Measurements from ENCODE around the gene ELAVL3. TPM values are rescaled to one million over a fixed set of nuclear protein-coding genes. Genes with fewer than 3 reads are reported as not detected.

ELAVL3 gene
- total and polyA plus RNA-seq, 3 experiments from 2014 or later: not detected

DNA sequence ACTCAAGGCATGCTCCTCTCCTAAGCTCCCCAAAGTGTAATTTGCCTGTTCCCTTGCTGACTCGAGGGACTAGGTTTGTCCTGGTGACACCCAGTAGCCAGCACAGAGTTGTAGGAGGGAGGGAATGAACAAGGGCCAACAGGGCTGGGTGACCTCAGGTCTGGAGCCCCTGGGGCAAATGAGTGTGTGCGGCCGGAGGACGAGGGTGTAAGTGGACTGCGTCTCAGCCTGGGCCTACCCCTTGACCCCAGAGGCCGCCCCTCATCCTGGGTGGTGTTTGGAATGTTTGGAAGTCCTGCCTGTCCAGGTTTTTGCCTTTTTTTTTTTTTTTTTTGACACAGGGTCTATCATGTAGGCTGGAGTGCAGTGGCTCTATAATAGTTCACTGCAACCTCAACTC, 26.1 kb upstream of the ELAVL3 start:
- ChIA-PET CTCF (interaction anchor here (1.3 kb wide), 1 partner anchor 126 kb away, joined by 6 read pairs; no protein-coding TSS in a partner anchor), POLR2A (no interaction called here)
- Mint-ChIP-seq H3K36me3 (peaks cover 0 to 25% (median 6%) of the 10 kb centered on the region in 3 donors), H3K9me3 (no peaks in the 10 kb centered on the region), H3K27ac (peak overlapping the region in 3 of 8 donors; percentile 46 to 93 (median 72)), H3K27me3 (no peaks in the 10 kb centered on the region), H3K4me1 (peaks cover 10 to 18% (median 13%) of the 10 kb centered on the region in 3 donors), H3K4me3 (peak overlapping the region; percentile 27 to 93 (median 69))
- H3K27me3 ChIP-seq (ENCODE audit: insufficient read depth, low read length, poor library complexity, severe bottlenecking): no peaks in the 10 kb centered on the region
- H3K9me3 ChIP-seq (ENCODE audit: low read length): no peaks in the 10 kb centered on the region
- H3K4me1 ChIP-seq (ENCODE audit: insufficient read depth, low read length): peaks cover 11% of the 10 kb centered on the region
- H3K27ac ChIP-seq (ENCODE audit: low read depth, low read length): peak overlapping the region; percentile 31
- H3K36me3 ChIP-seq (ENCODE audit: insufficient read depth, low read length): no peaks in the 10 kb centered on the region
- DNase-seq: no peak
- no peak overlapping the region for H3K4me3 ChIP-seq (ENCODE audit: low read length)

DNA sequence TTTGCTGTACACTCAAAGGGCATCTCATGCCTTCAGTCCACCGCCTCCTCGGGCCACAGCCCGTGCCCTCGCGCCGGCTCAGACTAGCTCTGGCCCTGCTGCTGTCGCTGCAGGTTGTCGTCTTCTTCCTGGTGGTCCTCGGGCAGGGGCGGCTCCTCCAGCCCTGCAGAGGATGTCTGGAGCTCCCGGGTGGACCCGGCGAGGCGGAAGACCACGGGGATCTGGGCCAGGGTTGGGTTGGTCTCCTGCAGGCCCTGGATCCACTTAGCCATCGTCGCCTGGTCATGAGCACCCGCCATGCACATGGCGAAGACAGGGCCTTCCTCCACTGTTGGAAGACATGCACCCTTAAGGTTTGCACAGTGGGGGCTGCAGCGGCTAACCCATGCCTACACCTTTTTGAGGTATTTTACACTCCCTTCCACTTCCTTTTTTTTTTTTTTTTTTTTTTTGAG, 25.3 kb upstream of the ELAVL3 start:
- H3K27me3 Mint-ChIP-seq: no peaks in the 10 kb centered on the region
- peak overlapping the region; percentile 86 to 99 (median 90) for H3K4me3 Mint-ChIP-seq
- peaks cover 10 to 18% (median 13%) of the 10 kb centered on the region in 3 donors for H3K4me1 Mint-ChIP-seq
- Histone ChIP-seq H3K9me3 (ENCODE audit: low read length) (no peaks in the 10 kb centered on the region), H3K27me3 (ENCODE audit: insufficient read depth, low read length, poor library complexity, severe bottlenecking) (no peaks in the 10 kb centered on the region), H3K4me1 (ENCODE audit: insufficient read depth, low read length) (peaks cover 11% of the 10 kb centered on the region), H3K27ac (ENCODE audit: low read depth, low read length) (peak overlapping the region; percentile 96), H3K4me3 (ENCODE audit: low read length) (peak overlapping the region; percentile 71), H3K36me3 (ENCODE audit: insufficient read depth, low read length) (no peaks in the 10 kb centered on the region)
- peaks cover 0 to 21% (median 3%) of the 10 kb centered on the region in 3 donors for H3K36me3 Mint-ChIP-seq
- peak overlapping the region in 6 of 8 donors; percentile 68 to 98 (median 94) for H3K27ac Mint-ChIP-seq
- CTCF ChIA-PET: interaction anchor here (1.3 kb wide), 2 partner anchors 24 to 125 kb away, joined by 3 to 6 read pairs; no protein-coding TSS in a partner anchor
- H3K9me3 Mint-ChIP-seq: no peaks in the 10 kb centered on the region
- no peak for DNase-seq
- POLR2A ChIA-PET: interaction anchor here (1.2 kb wide), 1 partner anchor 24 kb away, joined by 3 read pairs; no protein-coding TSS in a partner anchor

DNA sequence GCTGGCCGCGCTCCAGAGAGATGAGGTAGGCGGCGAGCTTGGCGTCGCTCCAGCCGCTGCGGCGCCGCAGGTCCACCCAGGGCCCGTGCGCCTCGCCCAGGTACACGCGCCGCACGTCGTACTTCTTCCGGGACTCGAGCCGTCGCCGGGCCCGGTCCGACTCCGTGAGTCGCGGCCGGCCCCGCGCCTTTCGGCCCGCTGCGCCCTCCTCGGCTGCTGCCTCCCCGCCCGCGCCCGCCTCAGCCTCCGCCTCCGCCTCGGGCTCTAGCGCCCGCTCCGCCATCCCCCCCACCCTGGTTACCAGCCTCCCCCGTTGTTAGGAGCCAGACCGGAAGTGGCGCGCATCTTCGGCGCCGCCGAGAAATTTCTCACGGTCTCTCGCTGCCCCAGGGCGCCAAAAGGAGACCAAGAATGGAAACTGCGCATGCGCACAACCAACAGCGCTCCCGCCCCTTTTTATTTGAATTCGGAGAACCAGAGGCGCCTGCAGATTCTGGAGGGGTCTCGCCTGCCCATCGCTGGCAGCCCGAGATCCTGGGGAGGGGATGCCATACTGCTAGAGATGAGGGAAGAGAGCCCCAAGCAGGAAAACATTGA, 24.8 kb upstream of the ELAVL3 start, which contains the start of gene ZNF653:
Gene ZNF653, minus strand, starts transcription at position 336 of the 597 bp plus-strand sequence. Its CDS starts 53 bp downstream, at position 283.
- Mint-ChIP-seq H3K4me1 (peaks cover 13 to 18% (median 14%) of the 10 kb centered on the region in 3 donors), H3K36me3 (peaks cover 0 to 20% (median 4%) of the 10 kb centered on the region in 3 donors), H3K4me3 (peak within 1 kb of the TSS; percentile 86 to 99 (median 90)), H3K27me3 (no peaks in the 10 kb centered on the region), H3K27ac (peak within 1 kb of the TSS; percentile 93 to 100 (median 94)), H3K9me3 (no peaks in the 10 kb centered on the region)
- H3K9me3 ChIP-seq (ENCODE audit: low read length): no peaks in the 10 kb centered on the region
- ChIA-PET POLR2A (interaction anchor here (1.2 kb wide), 1 partner anchor 23 kb away, joined by 3 read pairs; no protein-coding TSS in a partner anchor), CTCF (interaction anchor here (1.3 kb wide), 2 partner anchors 23 to 125 kb away, joined by 3 to 6 read pairs; no protein-coding TSS in a partner anchor)
- peak; percentile 90 to 97 (median 94) for DNase-seq
- H3K27ac ChIP-seq (ENCODE audit: low read depth, low read length): peak within 1 kb of the TSS; percentile 96
- H3K27me3 ChIP-seq (ENCODE audit: insufficient read depth, low read length, poor library complexity, severe bottlenecking): no peaks in the 10 kb centered on the region
- no peaks in the 10 kb centered on the region for H3K36me3 ChIP-seq (ENCODE audit: insufficient read depth, low read length)
- peaks cover 11% of the 10 kb centered on the region for H3K4me1 ChIP-seq (ENCODE audit: insufficient read depth, low read length)
- H3K4me3 ChIP-seq (ENCODE audit: low read length): peak within 1 kb of the TSS; percentile 71

DNA sequence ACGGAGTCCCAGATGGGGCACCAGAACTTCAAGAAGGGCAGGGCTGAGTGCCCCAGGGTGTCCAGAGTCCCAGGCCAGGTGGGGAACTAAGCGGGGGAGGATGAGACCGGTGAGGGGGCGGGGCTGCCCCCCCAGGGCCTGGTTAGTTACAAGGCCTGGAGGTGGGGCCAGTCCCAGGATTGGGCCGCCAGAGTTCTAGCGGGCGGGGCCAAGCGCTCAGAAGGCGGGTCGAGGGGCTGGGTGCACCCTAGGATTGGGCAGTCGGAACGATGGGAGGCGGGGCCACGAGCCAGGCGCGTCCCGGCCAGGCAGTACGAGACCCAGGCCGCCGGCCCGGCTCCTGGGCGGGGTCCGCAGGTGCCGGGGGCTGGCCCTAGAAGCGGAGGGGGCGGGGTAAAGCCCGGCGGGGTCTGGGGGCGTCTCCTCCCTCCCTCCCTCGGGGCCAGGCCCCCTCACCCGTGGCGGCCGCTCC, 24.2 kb upstream of the ELAVL3 start:
- peak overlapping the region; percentile 71 for H3K4me3 ChIP-seq (ENCODE audit: low read length)
- H3K27me3 Mint-ChIP-seq: no peaks in the 10 kb centered on the region
- H3K9me3 ChIP-seq (ENCODE audit: low read length): no peaks in the 10 kb centered on the region
- peak overlapping the region; percentile 96 for H3K27ac ChIP-seq (ENCODE audit: low read depth, low read length)
- H3K27me3 ChIP-seq (ENCODE audit: insufficient read depth, low read length, poor library complexity, severe bottlenecking): no peaks in the 10 kb centered on the region
- DNase-seq: peak; percentile 95 to 97 (median 96)
- H3K4me3 Mint-ChIP-seq: peak overlapping the region; percentile 82 to 99 (median 87)
- H3K4me1 Mint-ChIP-seq: peaks cover 14 to 19% (median 14%) of the 10 kb centered on the region in 3 donors
- peaks cover 11% of the 10 kb centered on the region for H3K4me1 ChIP-seq (ENCODE audit: insufficient read depth, low read length)
- peak overlapping the region; percentile 87 to 95 (median 92) for H3K27ac Mint-ChIP-seq
- no peaks in the 10 kb centered on the region for H3K36me3 ChIP-seq (ENCODE audit: insufficient read depth, low read length)
- POLR2A ChIA-PET: interaction anchor here (1.2 kb wide), 1 partner anchor 23 kb away, joined by 3 read pairs; no protein-coding TSS in a partner anchor
- H3K9me3 Mint-ChIP-seq: no peaks in the 10 kb centered on the region
- CTCF ChIA-PET: interaction anchor here (1.3 kb wide), 1 partner anchor 23 kb away, joined by 3 read pairs; no protein-coding TSS in a partner anchor
- H3K36me3 Mint-ChIP-seq: peaks cover 0 to 16% (median 4%) of the 10 kb centered on the region in 3 donors

DNA sequence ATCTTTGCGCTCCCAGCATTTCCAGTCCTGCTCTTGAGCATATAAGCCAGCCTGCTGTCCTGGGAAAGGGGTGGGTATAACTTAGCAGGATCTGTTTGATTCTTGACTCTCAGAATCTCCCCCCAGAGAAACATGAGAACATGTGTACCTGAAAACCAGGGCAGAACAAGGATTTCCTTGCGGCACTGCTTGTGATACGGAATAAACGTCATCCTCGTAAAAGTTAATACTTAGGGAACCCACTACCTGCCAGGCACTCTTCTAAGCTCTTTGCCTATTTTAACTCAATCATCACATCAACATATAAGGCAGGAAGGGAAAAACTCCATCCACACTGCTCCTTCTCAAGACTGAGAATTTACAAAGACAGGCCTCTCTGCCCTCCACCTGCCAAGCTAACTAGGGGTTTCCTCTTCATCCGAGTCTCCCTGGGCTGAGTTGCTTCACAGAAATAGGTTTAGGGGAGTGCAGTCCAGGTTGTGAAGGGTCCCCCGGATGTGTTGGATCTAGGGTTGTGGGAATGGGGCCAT, 23.7 kb upstream of the ELAVL3 start:
- ChIA-PET CTCF (no interaction called here), POLR2A (no interaction called here)
- peak overlapping the region; percentile 87 to 95 (median 92) for H3K27ac Mint-ChIP-seq
- H3K4me3 ChIP-seq (ENCODE audit: low read length): peak overlapping the region; percentile 71
- H3K9me3 Mint-ChIP-seq: no peaks in the 10 kb centered on the region
- H3K27me3 Mint-ChIP-seq: no peaks in the 10 kb centered on the region
- peak overlapping the region; percentile 96 for H3K27ac ChIP-seq (ENCODE audit: low read depth, low read length)
- peak overlapping the region; percentile 82 to 99 (median 87) for H3K4me3 Mint-ChIP-seq
- H3K36me3 Mint-ChIP-seq: peaks cover 0 to 19% (median 7%) of the 10 kb centered on the region in 3 donors
- H3K4me1 ChIP-seq (ENCODE audit: insufficient read depth, low read length): peaks cover 11% of the 10 kb centered on the region
- peaks cover 17 to 22% (median 18%) of the 10 kb centered on the region in 3 donors for H3K4me1 Mint-ChIP-seq
- DNase-seq: no peak
- no peaks in the 10 kb centered on the region for H3K27me3 ChIP-seq (ENCODE audit: insufficient read depth, low read length, poor library complexity, severe bottlenecking)
- H3K9me3 ChIP-seq (ENCODE audit: low read length): no peaks in the 10 kb centered on the region
- H3K36me3 ChIP-seq (ENCODE audit: insufficient read depth, low read length): no peaks in the 10 kb centered on the region

DNA sequence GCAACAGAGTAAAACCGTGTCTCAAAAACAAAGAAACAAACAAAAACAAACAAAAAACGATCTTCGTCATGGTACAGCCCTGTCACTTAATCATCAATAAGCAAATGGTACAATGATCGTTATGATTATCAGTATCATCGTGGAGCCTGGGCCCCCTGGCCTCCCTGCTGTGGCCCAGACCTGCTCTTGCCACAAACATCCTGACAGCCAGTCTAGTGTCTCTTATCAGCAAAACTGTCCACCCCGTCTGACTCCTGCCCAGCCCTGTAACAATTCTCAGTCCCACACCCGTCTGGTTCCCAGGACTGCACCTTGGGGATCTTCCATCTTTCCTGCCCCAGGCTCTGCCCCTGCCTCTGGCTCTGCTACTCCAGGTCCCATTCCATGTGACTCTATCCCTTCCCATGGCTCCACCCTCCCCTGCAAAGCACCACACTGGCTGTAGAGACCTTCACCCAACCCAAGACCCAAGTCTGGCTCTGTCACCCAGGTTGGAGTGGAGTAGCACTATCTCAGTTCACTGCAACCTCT, 19.1 kb upstream of the ELAVL3 start:
- H3K4me3 ChIP-seq (ENCODE audit: low read length): no peak overlapping the region
- peaks cover 11 to 17% (median 12%) of the 10 kb centered on the region in 3 donors for H3K4me1 Mint-ChIP-seq
- H3K36me3 Mint-ChIP-seq: peaks cover 0 to 41% (median 7%) of the 10 kb centered on the region in 3 donors
- H3K27ac Mint-ChIP-seq: peak overlapping the region in 3 of 8 donors; percentile 14 to 82 (median 72)
- no peaks in the 10 kb centered on the region for H3K9me3 Mint-ChIP-seq
- H3K4me3 Mint-ChIP-seq: peak overlapping the region in 1 of 7 donors; percentile 35
- no peaks in the 10 kb centered on the region for H3K27me3 Mint-ChIP-seq
- no peaks in the 10 kb centered on the region for H3K36me3 ChIP-seq (ENCODE audit: insufficient read depth, low read length)
- no peak overlapping the region for H3K27ac ChIP-seq (ENCODE audit: low read depth, low read length)
- DNase-seq: no peak
- H3K4me1 ChIP-seq (ENCODE audit: insufficient read depth, low read length): peaks cover 6% of the 10 kb centered on the region
- H3K27me3 ChIP-seq (ENCODE audit: insufficient read depth, low read length, poor library complexity, severe bottlenecking): no peaks in the 10 kb centered on the region
- ChIA-PET CTCF (no interaction called here), POLR2A (interaction anchor here (0.6 kb wide), 1 partner anchor 281 kb away, joined by 13 read pairs; no protein-coding TSS in a partner anchor)
- no peaks in the 10 kb centered on the region for H3K9me3 ChIP-seq (ENCODE audit: low read length)

DNA sequence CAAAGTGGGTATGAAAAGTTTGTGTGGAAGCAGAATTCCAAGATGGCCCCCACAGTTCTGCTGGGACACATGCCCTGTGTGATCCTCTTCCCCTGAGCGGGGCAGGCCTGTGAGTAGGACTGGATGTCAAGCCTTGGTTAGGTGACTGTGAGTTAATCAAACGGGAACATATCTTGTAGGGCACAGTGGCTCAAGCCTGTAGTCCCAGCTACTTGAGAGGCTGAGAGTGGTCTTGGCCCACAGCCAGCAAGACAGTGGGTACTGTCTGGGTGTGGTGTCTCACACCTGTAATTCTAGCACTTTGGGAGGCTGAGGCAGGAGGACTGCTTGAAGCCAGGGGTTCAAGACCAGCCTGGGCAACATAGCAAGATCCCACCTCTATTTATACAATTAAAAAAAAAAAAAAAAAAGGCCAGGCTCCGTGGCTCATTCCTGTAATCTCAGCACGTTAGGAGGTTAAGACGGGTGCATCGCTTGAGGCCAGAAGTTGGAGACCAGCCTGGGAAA, 18.4 kb upstream of the ELAVL3 start:
- Mint-ChIP-seq H3K4me1 (peaks cover 4 to 11% (median 6%) of the 10 kb centered on the region in 3 donors), H3K4me3 (no peak overlapping the region), H3K36me3 (peaks cover 0 to 44% (median 7%) of the 10 kb centered on the region in 3 donors), H3K27me3 (no peaks in the 10 kb centered on the region), H3K27ac (no peak overlapping the region), H3K9me3 (no peaks in the 10 kb centered on the region)
- CTCF ChIA-PET: no interaction called here
- H3K9me3 ChIP-seq (ENCODE audit: low read length): no peaks in the 10 kb centered on the region
- H3K36me3 ChIP-seq (ENCODE audit: insufficient read depth, low read length): no peaks in the 10 kb centered on the region
- no peak for DNase-seq
- POLR2A ChIA-PET: no interaction called here
- no peak overlapping the region for H3K4me3 ChIP-seq (ENCODE audit: low read length)
- H3K4me1 ChIP-seq (ENCODE audit: insufficient read depth, low read length): no peaks in the 10 kb centered on the region
- H3K27me3 ChIP-seq (ENCODE audit: insufficient read depth, low read length, poor library complexity, severe bottlenecking): no peaks in the 10 kb centered on the region
- no peak overlapping the region for H3K27ac ChIP-seq (ENCODE audit: low read depth, low read length)
